ENCODE data around the gene HELZ2. TPM values are rescaled to one million over a fixed set of nuclear protein-coding genes. Genes with fewer than 3 reads are reported as not detected.
A peak's percentile ranks its signal among the peaks of the same experiment; 100 is the strongest.

Gene HELZ2
- total and polyA plus RNA-seq, 10 of the 15 experiments (the other 5 are each of a cell fraction or from before 2014, with no cell fraction given): 0.05 to 33.3 (median 6.2) TPM

- TF ChIP-seq, protein P1, sequence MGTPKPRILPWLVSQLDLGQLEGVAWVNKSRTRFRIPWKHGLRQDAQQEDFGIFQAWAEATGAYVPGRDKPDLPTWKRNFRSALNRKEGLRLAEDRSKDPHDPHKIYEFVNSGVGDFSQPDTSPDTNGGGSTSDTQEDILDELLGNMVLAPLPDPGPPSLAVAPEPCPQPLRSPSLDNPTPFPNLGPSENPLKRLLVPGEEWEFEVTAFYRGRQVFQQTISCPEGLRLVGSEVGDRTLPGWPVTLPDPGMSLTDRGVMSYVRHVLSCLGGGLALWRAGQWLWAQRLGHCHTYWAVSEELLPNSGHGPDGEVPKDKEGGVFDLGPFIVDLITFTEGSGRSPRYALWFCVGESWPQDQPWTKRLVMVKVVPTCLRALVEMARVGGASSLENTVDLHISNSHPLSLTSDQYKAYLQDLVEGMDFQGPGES (IDR thresholded peaks at IDR 0.05): no peak
- TF ChIP-seq ZBTB11 (CRISPR knock-in tag; IDR thresholded peaks at IDR 0.05): no peak
- TF ChIP-seq CHD1 (IDR thresholded peaks at IDR 0.05; ENCODE audit: low read depth, low read length): no peak
- TF ChIP-seq NBN (IDR thresholded peaks at IDR 0.05): no peak
- no peak for TF ChIP-seq ZBED1 (IDR thresholded peaks at IDR 0.05; ENCODE audit: borderline replicate concordance)
- TF ChIP-seq E4F1 (IDR thresholded peaks at IDR 0.05; ENCODE audit: borderline replicate concordance, partially characterized antibody): no peak
- TF ChIP-seq NR2F1 (conservative IDR thresholded peaks at IDR 0.05): 0 out of 2 replicates have a peak, but pooled peaks have one; percentile 19
- no peak for TF ChIP-seq MTA2 (IDR thresholded peaks at IDR 0.05; ENCODE audit: low read depth)
- TF ChIP-seq, protein P2, sequence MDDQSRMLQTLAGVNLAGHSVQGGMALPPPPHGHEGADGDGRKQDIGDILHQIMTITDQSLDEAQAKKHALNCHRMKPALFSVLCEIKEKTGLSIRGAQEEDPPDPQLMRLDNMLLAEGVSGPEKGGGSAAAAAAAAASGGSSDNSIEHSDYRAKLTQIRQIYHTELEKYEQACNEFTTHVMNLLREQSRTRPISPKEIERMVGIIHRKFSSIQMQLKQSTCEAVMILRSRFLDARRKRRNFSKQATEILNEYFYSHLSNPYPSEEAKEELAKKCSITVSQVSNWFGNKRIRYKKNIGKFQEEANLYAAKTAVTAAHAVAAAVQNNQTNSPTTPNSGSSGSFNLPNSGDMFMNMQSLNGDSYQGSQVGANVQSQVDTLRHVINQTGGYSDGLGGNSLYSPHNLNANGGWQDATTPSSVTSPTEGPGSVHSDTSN (IDR thresholded peaks at IDR 0.05; ENCODE audit: insufficient replicate concordance, low read depth, low read length): peak; percentile 9
- TF ChIP-seq, protein P3, sequence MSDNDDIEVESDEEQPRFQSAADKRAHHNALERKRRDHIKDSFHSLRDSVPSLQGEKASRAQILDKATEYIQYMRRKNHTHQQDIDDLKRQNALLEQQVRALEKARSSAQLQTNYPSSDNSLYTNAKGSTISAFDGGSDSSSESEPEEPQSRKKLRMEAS (IDR thresholded peaks at IDR 0.05; ENCODE audit: low read depth, low read length): no peak
- no peak for TF ChIP-seq CEBPB (IDR thresholded peaks at IDR 0.05; ENCODE audit: borderline replicate concordance in 1 of 2, low read depth in 2 of 2, low read length in 2 of 2)
- TF ChIP-seq BCL3 (IDR thresholded peaks at IDR 0.05; ENCODE audit: borderline replicate concordance, insufficient read depth, low read depth, low read length, poor library complexity, severe bottlenecking): peak; percentile 86
- no peak for TF ChIP-seq YBX1 (IDR thresholded peaks at IDR 0.05)
- no peak for TF ChIP-seq RUNX3 (IDR thresholded peaks at IDR 0.05; ENCODE audit: low read length)
- peak; percentile 76; the same call in 1 of the 2 replicates for TF ChIP-seq TCF3 (IDR thresholded peaks at IDR 0.05; ENCODE audit: borderline replicate concordance, insufficient read depth, low read depth, low read length)
These were observed 39.0 kb downstream of the HELZ2 start (continued) for GRCh38 chr20:63534831-63535651.

All from GM12878 (cell line).